Esophagus squamous epithelium (tissue), 5 donors: Measurements from ENCODE around the gene PDE2A. TPM values are rescaled to one million over a fixed set of nuclear protein-coding genes. Genes with fewer than 3 reads are reported as not detected.

Experiments
- DNase-seq: peaks from one replicate; lab custom pipeline; 2025; lab: John Stamatoyannopoulos, UW
- H3K27ac ChIP-seq, 4 donors: fragments of 200-600 bp; sonication (generic); one replicate each; pipeline ENCODE4 v1.5.1; 2016 to 2019; ENCODE audit warnings: mild to moderate bottlenecking in 1 of 4
- H3K27me3 ChIP-seq, 4 donors: fragments of 200-600 bp; sonication (generic); 1 replicate in 3 of 4; 2 replicates in 1 of 4; pipeline versions ENCODE4 v1.5.1 to v1.6.0; 2017 to 2021; ENCODE audit warnings: antibody characterized with exemption in 1 of 4
- H3K36me3 ChIP-seq, 3 donors: fragments of 200-600 bp; sonication (generic); one replicate each; pipeline ENCODE4 v1.5.1; 2016 to 2019
- H3K4me1 ChIP-seq, 3 donors: fragments of 200-600 bp; sonication (generic); one replicate each; pipeline ENCODE4 v1.5.1; 2017 to 2019
- H3K4me3 ChIP-seq, 4 donors: fragments of 200-600 bp; sonication (generic); 1 replicate in 3 of 4; 2 replicates in 1 of 4; pipeline ENCODE4 v1.5.1; 2016 to 2019; ENCODE audit warnings: mild to moderate bottlenecking in 2 of 4, moderate library complexity in 1 of 4
- H3K9me3 ChIP-seq, 3 donors: fragments of 200-600 bp; sonication (generic); one replicate each; pipeline ENCODE4 v1.5.1; 2016 to 2019
- POLR2A ChIP-seq, 4 donors: fragments of 450-650 bp; IDR thresholded peaks; one replicate each; pipeline ENCODE4 v1.6.1; 2017; ENCODE audit warnings: antibody characterized with exemption in 4 of 4, mild to moderate bottlenecking in 4 of 4, moderate library complexity in 3 of 4
- WGBS, 2 donors: methylation state at CpG; one replicate each; pipeline ENCODE4 v1.1.5; 2018; 5-methylcytosine and 5-hydroxymethylcytosine counted together
- intact Hi-C: fragments of 100-400 bp; cut with DNase I; formaldehyde crosslinking; loops from one replicate; pipeline ENCODE4 v1.15.0; 2022
- total RNA-seq, 4 donors: library from RNA; depleted of rRNA; stranded (reverse); fragments of >200 nt; gene quantifications; one replicate each; pipeline ENCODE4 v1.1.0, GENCODE V29; 2016
- TF ChIP-seq, protein P1 (sequence below), 6 experiments: fragments of 450-650 bp in 4 of 6; fragments of 200-600 bp in 2 of 6; sonication (generic) in 2 of 6; IDR thresholded peaks; one replicate each; pipeline ENCODE4 v1.5.1; 2016 to 2019; ENCODE audit warnings: antibody characterized with exemption in 6 of 6, mild to moderate bottlenecking in 4 of 6, moderate library complexity in 4 of 6
- donor health status: DM: yes; HTN: yes; CAD: no.

PDE2A gene
- total RNA-seq, 4 donors from 2014 or later: 5.6 to 38.3 (median 12.9) TPM

DNA sequence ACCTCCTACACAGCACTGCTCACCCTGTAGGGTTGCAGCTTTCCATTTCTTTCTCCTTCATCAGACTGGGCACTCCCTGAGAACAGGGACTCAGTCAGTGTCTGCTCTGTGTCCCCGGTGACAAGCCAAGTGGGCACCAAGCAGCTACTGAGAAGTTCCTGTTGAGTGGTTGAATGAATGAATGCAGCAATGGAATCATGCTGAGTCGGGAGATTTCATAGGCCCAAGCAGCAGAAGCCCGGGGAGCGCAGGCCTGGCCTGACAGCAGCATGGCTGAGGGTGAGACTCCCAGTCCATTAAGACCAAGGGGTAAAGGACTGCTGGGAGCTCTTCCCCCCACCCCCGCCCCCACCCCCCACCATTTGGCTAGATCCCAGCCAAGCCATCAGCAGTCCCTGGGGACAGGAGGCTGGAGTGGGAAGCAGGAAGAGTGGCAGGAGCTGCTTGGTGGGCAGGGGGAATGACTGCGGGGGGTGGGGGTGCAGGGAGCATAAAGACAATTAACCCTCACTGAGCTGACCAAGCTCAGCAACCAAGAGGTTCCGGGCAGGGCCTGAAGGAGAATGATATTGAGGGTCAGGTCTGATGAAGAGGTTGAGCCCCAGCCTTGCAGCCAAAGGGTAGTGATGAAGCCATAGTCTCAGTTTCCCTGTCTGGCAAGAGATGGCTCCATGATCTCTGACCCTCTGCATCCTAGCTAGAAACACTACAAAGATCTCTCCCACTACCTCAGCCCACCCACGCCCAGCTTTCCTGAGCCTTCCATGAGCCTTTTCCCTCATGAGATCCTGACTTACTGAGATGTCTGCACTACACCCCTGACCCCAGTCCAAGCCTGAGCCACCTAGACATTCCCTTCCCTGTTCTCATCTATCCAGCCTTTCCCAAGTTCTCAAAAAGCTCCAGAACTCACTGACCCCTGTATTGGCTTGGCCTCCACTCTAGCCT, 2.8 kb downstream of the PDE2A start:
- H3K27me3 ChIP-seq: peaks cover 0 to 83% (median 11%) of the 10 kb centered on the region in 4 donors
- no peak for DNase-seq
- H3K36me3 ChIP-seq: no peaks in the 10 kb centered on the region
- H3K9me3 ChIP-seq: peaks cover 0 to 8% (median 5%) of the 10 kb centered on the region in 3 donors
- H3K4me1 ChIP-seq: peaks cover 0 to 5% (median 0%) of the 10 kb centered on the region in 3 donors
- TF ChIP-seq POLR2A (IDR thresholded peaks at IDR 0.05): no peak
- TF ChIP-seq, protein P1, sequence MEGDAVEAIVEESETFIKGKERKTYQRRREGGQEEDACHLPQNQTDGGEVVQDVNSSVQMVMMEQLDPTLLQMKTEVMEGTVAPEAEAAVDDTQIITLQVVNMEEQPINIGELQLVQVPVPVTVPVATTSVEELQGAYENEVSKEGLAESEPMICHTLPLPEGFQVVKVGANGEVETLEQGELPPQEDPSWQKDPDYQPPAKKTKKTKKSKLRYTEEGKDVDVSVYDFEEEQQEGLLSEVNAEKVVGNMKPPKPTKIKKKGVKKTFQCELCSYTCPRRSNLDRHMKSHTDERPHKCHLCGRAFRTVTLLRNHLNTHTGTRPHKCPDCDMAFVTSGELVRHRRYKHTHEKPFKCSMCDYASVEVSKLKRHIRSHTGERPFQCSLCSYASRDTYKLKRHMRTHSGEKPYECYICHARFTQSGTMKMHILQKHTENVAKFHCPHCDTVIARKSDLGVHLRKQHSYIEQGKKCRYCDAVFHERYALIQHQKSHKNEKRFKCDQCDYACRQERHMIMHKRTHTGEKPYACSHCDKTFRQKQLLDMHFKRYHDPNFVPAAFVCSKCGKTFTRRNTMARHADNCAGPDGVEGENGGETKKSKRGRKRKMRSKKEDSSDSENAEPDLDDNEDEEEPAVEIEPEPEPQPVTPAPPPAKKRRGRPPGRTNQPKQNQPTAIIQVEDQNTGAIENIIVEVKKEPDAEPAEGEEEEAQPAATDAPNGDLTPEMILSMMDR (IDR thresholded peaks at IDR 0.05): no peak
- intact Hi-C loops: no loop called here
- 61 to 65% methylated on average over 4 to 5 of the region's 8 CpGs for WGBS, 2 donors
- no peak overlapping the region for H3K4me3 ChIP-seq
- no peak overlapping the region for H3K27ac ChIP-seq

DNA sequence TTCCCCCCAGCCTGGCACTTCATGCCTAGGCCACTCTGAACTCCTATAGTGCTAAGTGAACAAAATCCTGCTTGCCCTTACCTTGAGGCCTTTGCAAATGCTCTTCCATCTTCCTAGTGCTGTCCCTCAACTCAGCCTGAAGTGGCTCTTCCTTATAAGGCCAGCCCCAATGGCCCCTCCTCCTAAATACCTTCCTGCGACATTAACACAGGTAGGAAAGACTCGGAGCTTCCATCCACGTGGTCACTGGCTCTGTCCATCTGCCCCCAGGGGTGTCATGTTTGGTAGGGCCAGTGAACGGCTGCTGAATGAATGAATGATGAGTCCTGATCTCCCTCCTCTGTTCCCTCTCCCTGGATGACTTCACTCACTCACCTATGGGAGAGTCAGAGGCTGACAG, 4.2 kb downstream of the PDE2A start:
- Histone ChIP-seq H3K27ac (no peak overlapping the region), H3K4me1 (peaks cover 0 to 5% (median 0%) of the 10 kb centered on the region in 3 donors), H3K27me3 (peaks cover 0 to 82% (median 10%) of the 10 kb centered on the region in 4 donors), H3K4me3 (no peak overlapping the region), H3K9me3 (peaks cover 0 to 8% (median 5%) of the 10 kb centered on the region in 3 donors), H3K36me3 (no peaks in the 10 kb centered on the region)
- TF ChIP-seq POLR2A (IDR thresholded peaks at IDR 0.05): no peak
- TF ChIP-seq, protein P1 (IDR thresholded peaks at IDR 0.05): no peak
- intact Hi-C loops: no loop called here
- 11 to 60% methylated on average over 2 to 3 of the region's 4 CpGs for WGBS, 2 donors
- no peak for DNase-seq

DNA sequence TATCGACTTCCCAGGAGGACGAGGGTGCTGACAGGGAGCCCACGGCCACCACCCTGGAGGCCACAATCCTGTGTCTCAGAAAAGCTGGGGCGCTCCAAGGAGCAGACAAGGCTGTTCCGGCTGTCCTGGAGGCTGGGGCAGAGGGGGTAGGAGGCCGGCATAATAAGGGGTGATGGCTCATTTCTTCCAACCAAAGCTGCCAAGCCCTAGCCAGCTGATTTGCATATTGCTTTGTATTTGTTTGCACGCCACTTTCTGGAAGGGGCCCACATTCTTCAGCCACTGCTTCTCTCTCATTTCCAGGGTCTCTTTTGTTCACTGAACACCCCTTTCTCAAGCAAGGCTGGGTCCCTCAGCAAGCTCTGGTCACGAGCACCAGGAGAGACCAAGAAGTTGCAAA, 4.7 kb downstream of the PDE2A start:
- no peak for TF ChIP-seq POLR2A (IDR thresholded peaks at IDR 0.05)
- TF ChIP-seq, protein P1 (IDR thresholded peaks at IDR 0.05): no peak
- Histone ChIP-seq H3K27ac (no peak overlapping the region), H3K4me3 (no peak overlapping the region), H3K27me3 (peaks cover 0 to 82% (median 8%) of the 10 kb centered on the region in 4 donors), H3K36me3 (no peaks in the 10 kb centered on the region), H3K4me1 (peaks cover 0 to 5% (median 0%) of the 10 kb centered on the region in 3 donors), H3K9me3 (peaks cover 0 to 8% (median 5%) of the 10 kb centered on the region in 3 donors)
- 56 to 64% methylated on average over 2 to 7 of the region's 8 CpGs for WGBS, 2 donors
- no peak for DNase-seq
- intact Hi-C loops: no loop called here

DNA sequence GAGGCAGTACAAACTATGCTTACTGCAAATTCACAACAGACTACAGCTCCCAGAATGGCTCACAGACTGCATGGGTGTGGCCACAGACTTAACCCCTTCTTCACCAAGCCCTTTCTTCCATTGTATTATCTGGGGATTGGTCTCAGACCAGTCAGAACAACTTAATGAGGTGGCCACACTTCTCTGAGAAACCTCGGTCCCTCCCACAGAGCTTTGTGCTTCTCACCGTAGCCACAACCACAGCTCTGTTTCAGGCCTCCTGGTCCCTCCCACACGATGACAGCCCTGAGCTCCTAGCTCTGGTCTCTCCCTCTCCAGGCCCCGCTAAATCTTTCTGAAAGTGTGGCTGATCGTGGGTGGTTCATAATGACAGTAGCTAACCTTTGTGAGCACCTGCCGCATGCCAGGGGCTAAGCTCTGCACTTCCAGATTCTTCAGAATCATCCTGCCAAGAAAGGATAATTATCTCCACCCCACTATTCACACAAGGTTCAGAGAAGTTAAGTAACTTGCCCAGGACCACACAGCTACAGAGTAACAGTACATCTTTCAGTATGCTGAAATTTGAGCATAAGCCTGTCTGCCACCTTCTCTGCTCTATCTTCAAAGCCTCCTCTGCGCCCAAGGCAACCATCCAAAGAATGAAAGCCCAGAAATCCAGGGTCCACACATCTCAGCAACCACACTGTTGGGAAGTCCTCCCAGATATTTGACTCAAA, 5.4 kb downstream of the PDE2A start:
- TF ChIP-seq, protein P1 (IDR thresholded peaks at IDR 0.05): no peak
- TF ChIP-seq POLR2A (IDR thresholded peaks at IDR 0.05): no peak
- no peaks in the 10 kb centered on the region for H3K36me3 ChIP-seq
- H3K27me3 ChIP-seq: peaks cover 0 to 78% (median 5%) of the 10 kb centered on the region in 4 donors
- no peak for DNase-seq
- intact Hi-C loops: no loop called here
- WGBS, 2 donors: 42 to 43% methylated on average over 6 to 7 of the region's 7 CpGs
- peaks cover 0 to 5% (median 0%) of the 10 kb centered on the region in 3 donors for H3K4me1 ChIP-seq
- H3K27ac ChIP-seq: no peak overlapping the region
- H3K9me3 ChIP-seq: peaks cover 0 to 8% (median 5%) of the 10 kb centered on the region in 3 donors
- no peak overlapping the region for H3K4me3 ChIP-seq
